ENCODE data around the gene KLC1.
"Not testable (repeated sequence)": the region's sequence is repeated elsewhere in the genome, so short reads cannot be mapped to it uniquely, and the experiment has no call there.

KLC1 gene

GRCh38 chr14:103625356-103626095, 3.5 kb upstream of the KLC1 start:
- DNase-seq (ENCODE audit: low read depth in 2 of 2), result no peak

GRCh38 chr14:103626146-103626850, 2.7 kb upstream of the KLC1 start:
- DNase-seq (ENCODE audit: low read depth in 2 of 2), result no peak

GRCh38 chr14:103627073-103628025, 1.7 kb upstream of the KLC1 start:
- DNase-seq (ENCODE audit: low read depth in 2 of 2), result no peak

GRCh38 chr14:103628221-103628683, 759 bp upstream of the KLC1 start:
- DNase-seq (ENCODE audit: low read depth in 2 of 2), result peak in 1 of 2 donors; percentile 14

- peak; percentile 45 to 56 for DNase-seq (ENCODE audit: low read depth in 2 of 2)
Observed at GRCh38 chr14:103629503-103630121, 601 bp downstream of the KLC1 start.

- DNase-seq (ENCODE audit: low read depth in 2 of 2), result no peak
Observed at GRCh38 chr14:103630364-103631108, 1.5 kb downstream of the KLC1 start.

GRCh38 chr14:103633391-103633790, 4.4 kb downstream of the KLC1 start:
- no peak for DNase-seq (ENCODE audit: low read depth in 2 of 2)

GRCh38 chr14:103634156-103634555, 5.1 kb downstream of the KLC1 start:
- DNase-seq (ENCODE audit: low read depth in 2 of 2), result no peak

GRCh38 chr14:103638594-103638993, 9.6 kb downstream of the KLC1 start:
- no peak for DNase-seq (ENCODE audit: low read depth in 2 of 2)

- no peak for DNase-seq (ENCODE audit: low read depth in 2 of 2)
Observed at GRCh38 chr14:103641161-103641560, 12.2 kb downstream of the KLC1 start.

GRCh38 chr14:103646189-103646588, 17.2 kb downstream of the KLC1 start:
- no peak for DNase-seq (ENCODE audit: low read depth in 2 of 2)

- DNase-seq (ENCODE audit: low read depth in 2 of 2), result no peak
Observed at GRCh38 chr14:103649001-103649400, 20.0 kb downstream of the KLC1 start.

GRCh38 chr14:103650213-103650612, 21.2 kb downstream of the KLC1 start:
- DNase-seq (ENCODE audit: low read depth in 2 of 2), result no peak

GRCh38 chr14:103651585-103651984, 22.6 kb downstream of the KLC1 start:
- DNase-seq (ENCODE audit: low read depth in 2 of 2), result no peak

- no peak for DNase-seq (ENCODE audit: low read depth in 2 of 2)
Observed at GRCh38 chr14:103652806-103653205, 23.8 kb downstream of the KLC1 start.

- DNase-seq (ENCODE audit: low read depth in 2 of 2), result not testable (repeated sequence)
Observed at GRCh38 chr14:103653336-103653735, 24.3 kb downstream of the KLC1 start.

GRCh38 chr14:103653805-103654204, 24.8 kb downstream of the KLC1 start:
- DNase-seq (ENCODE audit: low read depth in 2 of 2), result no peak

- DNase-seq (ENCODE audit: low read depth in 2 of 2), result no peak
Observed at GRCh38 chr14:103654619-103655018, 25.6 kb downstream of the KLC1 start.

GRCh38 chr14:103656031-103656755, 27.2 kb downstream of the KLC1 start:
- no peak for DNase-seq (ENCODE audit: low read depth in 2 of 2)

- no peak for DNase-seq (ENCODE audit: low read depth in 2 of 2)
Observed at GRCh38 chr14:103656756-103657133, 27.7 kb downstream of the KLC1 start.

All from stimulated activated CD4-positive, alpha-beta T cell treated with anti-CD3 and anti-CD28 coated beads, Interleukin-4, amount 100 ng/mL, for 48 hours (primary cell).